CD4-positive, CD25-positive, alpha-beta regulatory T cell (primary cell): ENCODE results near the gene DYNLRB2. TPM values are rescaled to one million over a fixed set of nuclear protein-coding genes. Genes with fewer than 3 reads are reported as not detected.

ENCODE experiments used
- ATAC-seq, 2 donors: fragments of 150-1000 bp; cut with Tn5 transposase; one replicate each; pipeline ENCODE4 v1.10.0; 2021; ENCODE audit warnings: low read depth in 2 of 2, moderate number of reproducible peaks in 2 of 2, moderate library complexity in 1 of 2
- DNase-seq, 3 donors: peaks; one replicate each; pipeline versions ENCODE4 v3.0.0 to v3.0.0-alpha.2; 2012 to 2022; ENCODE audit warnings: mixed read lengths in 1 of 3
- H3K27ac ChIP-seq: one replicate; pipeline ENCODE4 v1.7.0; 2013; ENCODE audit warnings: mild to moderate bottlenecking, low read length; ENCODE audit not compliant: insufficient read depth, poor library complexity, severe bottlenecking
- H3K27me3 ChIP-seq: one replicate; pipeline ENCODE4 v1.7.0; 2013; ENCODE audit warnings: low read length; ENCODE audit not compliant: control insufficient read depth, insufficient read depth
- H3K36me3 ChIP-seq: one replicate; pipeline ENCODE4 v1.7.0; 2013; ENCODE audit warnings: mild to moderate bottlenecking, low read length, moderate library complexity; ENCODE audit not compliant: control insufficient read depth, insufficient read depth
- H3K4me1 ChIP-seq: 2 replicates; pipeline ENCODE4 v1.7.0; 2013; ENCODE audit warnings: mild to moderate bottlenecking, low read length; ENCODE audit not compliant: insufficient read depth, control insufficient read depth, poor library complexity, severe bottlenecking
- H3K4me3 ChIP-seq: one replicate; pipeline ENCODE4 v1.7.0; 2013; ENCODE audit warnings: low read depth, mild to moderate bottlenecking, low read length, moderate library complexity
- H3K9me3 ChIP-seq, 2 experiments: 1 replicate in 1 of 2; 2 replicates in 1 of 2; pipeline ENCODE4 v1.7.0; 2013; ENCODE audit warnings: low read length in 2 of 2, mild to moderate bottlenecking in 1 of 2, moderate library complexity in 1 of 2; ENCODE audit not compliant: control insufficient read depth in 2 of 2
- H3K27ac Mint-ChIP-seq, 3 donors: one replicate each; pipeline ENCODE4 v1.8.0; 2020 to 2022; ENCODE audit warnings: mild to moderate bottlenecking in 3 of 3, mixed read lengths in 3 of 3, moderate library complexity in 2 of 3
- H3K27me3 Mint-ChIP-seq: one replicate; pipeline ENCODE4 v1.8.0; 2022; ENCODE audit warnings: mild to moderate bottlenecking, mixed read lengths
- H3K36me3 Mint-ChIP-seq: one replicate; pipeline ENCODE4 v1.8.0; 2020; ENCODE audit warnings: mixed read lengths
- H3K4me1 Mint-ChIP-seq, 4 donors: one replicate each; pipeline ENCODE4 v1.8.0; 2020 to 2022; ENCODE audit warnings: mixed read lengths in 4 of 4, mild to moderate bottlenecking in 1 of 4
- H3K4me3 Mint-ChIP-seq, 4 donors: one replicate each; pipeline ENCODE4 v1.8.0; 2020 to 2022; ENCODE audit warnings: mild to moderate bottlenecking in 4 of 4, mixed read lengths in 4 of 4, moderate library complexity in 3 of 4
- H3K9me3 Mint-ChIP-seq, 7 donors: one replicate each; pipeline ENCODE4 v1.8.0; 2020 to 2022; ENCODE audit warnings: mixed read lengths in 7 of 7, mild to moderate bottlenecking in 3 of 7, moderate library complexity in 2 of 7
- polyA plus RNA-seq, 4 donors: library from polyadenylated mRNA; unstranded; fragments of 300-500 nt; fragmentation: Illumina TruSeq; gene quantifications; one replicate each; pipeline ENCODE4 v1.2.3, GENCODE V29; 2021
- total RNA-seq: library from RNA; stranded (reverse); gene quantifications from one replicate; pipeline ENCODE4 v1.2.3, GENCODE V29; 2022

The DYNLRB2 gene
- total and polyA plus RNA-seq, 5 donors from 2014 or later = 0.73 to 1.8 (median 1.6) TPM; not detected in 2

DNA sequence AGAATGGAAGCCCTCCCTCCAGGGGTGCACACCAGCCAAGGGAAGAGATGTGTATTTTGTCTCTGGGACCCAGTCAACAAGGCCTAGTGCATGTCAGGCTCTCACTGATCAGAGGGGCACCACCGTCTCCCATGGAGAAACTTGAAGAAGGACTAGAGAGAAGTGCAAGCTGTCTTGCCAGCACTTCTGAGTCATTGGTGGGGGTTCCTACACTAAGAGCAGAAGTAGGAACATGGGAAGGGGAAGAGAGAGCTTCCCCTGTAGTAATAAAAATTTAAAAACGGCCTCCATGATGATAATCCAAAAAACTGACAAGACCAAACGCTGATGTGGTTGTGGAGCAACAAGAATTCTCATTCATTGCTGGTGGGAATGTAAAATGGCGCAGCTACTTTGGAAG, 46.3 kb downstream of the DYNLRB2 start:
- Histone ChIP-seq H3K9me3 (peaks cover 0 to 7% of the 10 kb centered on the region in 2 experiments), H3K4me1 (peaks cover 18% of the 10 kb centered on the region), H3K27me3 (no peaks in the 10 kb centered on the region), H3K36me3 (no peaks in the 10 kb centered on the region), H3K27ac (no peak overlapping the region), H3K4me3 (no peak overlapping the region)
- H3K36me3 Mint-ChIP-seq = peaks cover 12% of the 10 kb centered on the region
- no peaks in the 10 kb centered on the region for H3K27me3 Mint-ChIP-seq
- H3K27ac Mint-ChIP-seq = no peak overlapping the region
- no peak for DNase-seq
- H3K9me3 Mint-ChIP-seq = peaks cover 0 to 10% (median 4%) of the 10 kb centered on the region in 7 donors
- no peak for ATAC-seq
- H3K4me1 Mint-ChIP-seq = peaks cover 21 to 45% (median 25%) of the 10 kb centered on the region in 4 donors
- no peak overlapping the region for H3K4me3 Mint-ChIP-seq

DNA sequence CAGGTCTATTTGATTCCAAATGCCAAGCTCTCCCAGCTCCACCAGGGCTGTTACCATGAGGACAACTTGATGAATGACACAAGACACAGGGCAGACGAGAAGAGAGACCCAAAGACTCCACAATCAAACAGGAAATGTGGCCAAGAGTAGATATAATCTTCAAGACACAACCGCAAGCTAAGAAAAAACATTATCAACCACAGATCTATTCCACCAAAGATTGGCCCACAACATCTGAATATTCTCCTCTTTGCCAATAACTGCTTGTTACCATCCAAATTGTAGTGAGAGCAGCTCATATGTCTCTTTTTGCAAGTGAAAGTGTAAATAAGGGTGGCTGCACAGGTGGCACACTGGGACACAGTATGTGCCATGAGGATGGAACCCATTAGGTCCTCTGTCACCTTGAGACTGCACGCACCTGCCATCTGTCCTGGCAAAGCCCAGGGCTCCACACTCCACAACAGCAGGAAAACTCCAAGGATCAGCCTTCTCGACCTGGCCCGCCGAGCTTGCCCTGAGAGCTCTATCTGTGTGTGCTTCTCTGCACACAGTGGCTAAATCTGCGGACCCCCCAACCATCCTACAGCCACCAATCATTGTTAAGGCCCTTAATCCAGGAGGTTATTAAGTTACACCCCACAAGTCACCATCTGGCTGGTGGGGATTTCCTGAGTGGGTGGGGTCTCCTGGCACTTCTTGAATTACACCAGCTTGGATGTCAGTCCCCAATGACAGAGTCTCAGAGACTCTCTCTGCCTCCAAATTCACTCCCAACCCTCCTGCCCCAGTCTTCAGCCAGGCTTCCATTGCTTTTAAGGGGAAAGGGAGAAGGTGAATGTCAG, 50.5 kb downstream of the DYNLRB2 start:
- H3K36me3 ChIP-seq = no peaks in the 10 kb centered on the region
- peak overlapping the region; percentile 20 to 36 (median 27) for H3K27ac Mint-ChIP-seq
- peaks cover 9 to 38% (median 17%) of the 10 kb centered on the region in 4 donors for H3K4me1 Mint-ChIP-seq
- peaks cover 0 to 5% of the 10 kb centered on the region in 2 experiments for H3K9me3 ChIP-seq
- H3K4me1 ChIP-seq = peaks cover 12% of the 10 kb centered on the region
- peaks cover 0 to 12% (median 3%) of the 10 kb centered on the region in 7 donors for H3K9me3 Mint-ChIP-seq
- H3K36me3 Mint-ChIP-seq = peaks cover 6% of the 10 kb centered on the region
- H3K27me3 Mint-ChIP-seq = no peaks in the 10 kb centered on the region
- H3K27me3 ChIP-seq = peaks cover 2% of the 10 kb centered on the region
- H3K4me3 Mint-ChIP-seq = peak overlapping the region; percentile 1 to 60 (median 32)
- H3K27ac ChIP-seq = no peak overlapping the region
- H3K4me3 ChIP-seq = peak overlapping the region; percentile 74
- ATAC-seq (peak; percentile 80 to 81), DNase-seq (peak in 2 of 3 donors; percentile 72 to 77)

GRCh38 chr16:80592273-80592672, 51.5 kb downstream of the DYNLRB2 start:
- H3K36me3 ChIP-seq = no peaks in the 10 kb centered on the region
- Mint-ChIP-seq H3K4me1 (peaks cover 7 to 36% (median 17%) of the 10 kb centered on the region in 4 donors), H3K9me3 (peaks cover 0 to 11% (median 4%) of the 10 kb centered on the region in 7 donors), H3K27ac (no peak overlapping the region), H3K27me3 (no peaks in the 10 kb centered on the region), H3K4me3 (peak overlapping the region in 1 of 4 donors; percentile 45), H3K36me3 (peaks cover 9% of the 10 kb centered on the region)
- no peak overlapping the region for H3K4me3 ChIP-seq
- DNase-seq = no peak
- peaks cover 2% of the 10 kb centered on the region for H3K27me3 ChIP-seq
- peaks cover 12% of the 10 kb centered on the region for H3K4me1 ChIP-seq
- no peak overlapping the region for H3K27ac ChIP-seq
- no peaks in the 10 kb centered on the region for H3K9me3 ChIP-seq
- ATAC-seq = no peak

- Mint-ChIP-seq H3K9me3 (peaks cover 0 to 11% (median 4%) of the 10 kb centered on the region in 7 donors), H3K4me1 (peaks cover 7 to 29% (median 14%) of the 10 kb centered on the region in 4 donors), H3K27ac (no peak overlapping the region), H3K27me3 (no peaks in the 10 kb centered on the region), H3K36me3 (peaks cover 11% of the 10 kb centered on the region), H3K4me3 (no peak overlapping the region)
- Histone ChIP-seq H3K4me3 (no peak overlapping the region), H3K27me3 (peaks cover 2% of the 10 kb centered on the region), H3K4me1 (peaks cover 12% of the 10 kb centered on the region), H3K9me3 (no peaks in the 10 kb centered on the region), H3K36me3 (no peaks in the 10 kb centered on the region), H3K27ac (no peak overlapping the region)
- DNase-seq (no peak), ATAC-seq (no peak)
These were observed 54.0 kb downstream of the DYNLRB2 start for GRCh38 chr16:80594756-80595155.

DNA sequence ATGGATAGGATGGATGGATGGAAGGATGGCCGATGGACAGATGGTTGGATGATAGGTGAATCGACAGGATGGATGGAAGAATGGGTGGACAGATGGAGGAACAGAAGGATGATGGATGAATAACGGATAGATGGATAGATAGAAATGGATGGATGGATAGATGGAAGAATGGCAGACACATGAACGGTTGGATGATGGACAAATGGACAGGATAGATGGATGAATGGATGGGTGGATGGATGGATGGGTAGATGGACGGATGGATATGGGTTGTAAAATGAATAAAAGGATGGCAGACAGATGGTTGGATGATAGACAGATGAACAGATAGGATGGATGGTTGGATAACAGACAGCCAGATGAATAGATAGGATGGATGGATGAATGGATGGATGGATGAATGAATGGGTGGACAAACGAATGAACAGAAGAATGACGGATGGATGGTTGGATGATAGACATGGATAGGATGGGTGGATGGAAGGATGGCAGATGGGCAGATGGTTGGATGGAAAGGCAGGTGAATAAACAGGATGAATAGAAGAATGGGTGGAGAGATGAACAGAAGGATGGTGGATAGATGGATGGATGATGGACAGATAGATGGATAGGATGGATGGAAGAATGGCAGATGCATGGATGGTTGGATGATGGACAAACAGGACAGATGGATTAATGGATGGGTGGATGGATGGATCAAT, 55.9 kb downstream of the DYNLRB2 start:
- Mint-ChIP-seq H3K4me1 (peaks cover 0 to 13% (median 8%) of the 10 kb centered on the region in 4 donors), H3K27ac (no peak overlapping the region), H3K9me3 (peaks cover 0 to 11% (median 4%) of the 10 kb centered on the region in 7 donors), H3K4me3 (no peak overlapping the region), H3K27me3 (no peaks in the 10 kb centered on the region), H3K36me3 (peaks cover 11% of the 10 kb centered on the region)
- DNase-seq (no peak), ATAC-seq (no peak)
- Histone ChIP-seq H3K27ac (no peak overlapping the region), H3K36me3 (no peaks in the 10 kb centered on the region), H3K4me3 (no peak overlapping the region), H3K4me1 (peaks cover 2% of the 10 kb centered on the region), H3K9me3 (no peaks in the 10 kb centered on the region), H3K27me3 (peaks cover 2% of the 10 kb centered on the region)

DNA sequence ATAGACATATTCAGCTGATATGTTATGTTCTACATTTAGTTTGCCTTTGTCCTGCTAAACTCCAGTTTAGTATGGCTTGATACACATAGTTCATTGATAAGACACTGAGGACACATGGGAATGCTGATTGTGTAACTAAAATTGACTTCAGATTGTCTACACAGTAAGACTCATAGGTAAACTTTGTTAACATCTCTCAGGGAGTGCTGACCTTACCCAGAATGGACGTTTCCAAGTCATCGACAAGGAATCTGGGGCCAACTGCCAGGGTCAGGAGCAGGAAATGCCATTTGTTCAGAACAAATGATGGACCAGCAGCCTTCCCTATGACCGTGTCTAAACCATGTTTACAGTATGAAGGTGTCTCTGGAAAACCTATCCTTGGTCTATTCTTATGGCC, 58.7 kb downstream of the DYNLRB2 start:
- no peak overlapping the region for H3K4me3 ChIP-seq
- no peaks in the 10 kb centered on the region for H3K27me3 ChIP-seq
- DNase-seq (no peak), ATAC-seq (no peak)
- no peaks in the 10 kb centered on the region for H3K27me3 Mint-ChIP-seq
- peaks cover 0 to 11% (median 4%) of the 10 kb centered on the region in 7 donors for H3K9me3 Mint-ChIP-seq
- no peaks in the 10 kb centered on the region for H3K9me3 ChIP-seq
- H3K4me1 Mint-ChIP-seq = peaks cover 0 to 5% (median 1%) of the 10 kb centered on the region in 4 donors
- peaks cover 17% of the 10 kb centered on the region for H3K36me3 Mint-ChIP-seq
- H3K4me1 ChIP-seq = no peaks in the 10 kb centered on the region
- no peak overlapping the region for H3K27ac Mint-ChIP-seq
- no peak overlapping the region for H3K27ac ChIP-seq
- peaks cover 4% of the 10 kb centered on the region for H3K36me3 ChIP-seq
- H3K4me3 Mint-ChIP-seq = no peak overlapping the region
